Panc1 (cell line): ENCODE measurements around the gene KRTAP12-3. TPM values are rescaled to one million over a fixed set of nuclear protein-coding genes. Genes with fewer than 3 reads are reported as not detected.

Experiments used
- ATAC-seq: fragments of 200-7000 bp; cut with Tn5 transposase; 2 replicates; pipeline ENCODE4 v1.9.1; 2020; ENCODE audit warnings: mild to moderate bottlenecking, moderate library complexity
- BruUV-seq: library from RNA; stranded (reverse); fragments of 400-500 nt; replicated peaks from 2 replicates; lab custom pipeline; 2021; lab: Mats Ljungman, UMichigan
- CTCF ChIA-PET: fragments of 300-600 bp; sonication (Branson Sonifier 250); formaldehyde crosslinking; loops from one replicate; lab custom pipeline; 2022; ENCODE audit warnings: antibody characterized with exemption; lab: Charles Lee
- POLR2A ChIA-PET: fragments of 300-600 bp; sonication (Branson Sonifier 250); formaldehyde crosslinking; loops from one replicate; lab custom pipeline; 2022; ENCODE audit warnings: antibody characterized with exemption; lab: Charles Lee
- DNase-seq: peaks from one replicate; pipeline ENCODE4 v3.0.0-alpha.2; 2010; ENCODE audit warnings: low read depth, low spot score
- H3K27ac ChIP-seq: 2 replicates; pipeline ENCODE4 v1.5.1; 2011; ENCODE audit warnings: mild to moderate bottlenecking, low read length, inconsistent platforms
- H3K27me3 ChIP-seq: fragments of 200-500 bp; sonication (Bioruptor generic); 2 replicates; pipeline ENCODE4 v1.6.0; 2014; ENCODE audit warnings: low read length, inconsistent platforms; ENCODE audit not compliant: control insufficient read depth, insufficient read depth
- H3K36me3 ChIP-seq: fragments of 200-500 bp; sonication (Bioruptor generic); 2 replicates; pipeline ENCODE4 v1.5.1; 2014; ENCODE audit warnings: inconsistent platforms, mild to moderate bottlenecking, low read length, moderate library complexity; ENCODE audit not compliant: control insufficient read depth, insufficient read depth
- H3K4me1 ChIP-seq: 2 replicates; pipeline ENCODE4 v1.5.1; 2011; ENCODE audit warnings: inconsistent platforms, mild to moderate bottlenecking, low read length, moderate library complexity; ENCODE audit not compliant: control insufficient read depth, insufficient read depth
- H3K4me3 ChIP-seq, 2 experiments: 2 replicates each; pipeline ENCODE4 v1.5.1; 2011 to 2012; ENCODE audit warnings: low read depth in 2 of 2, low read length in 2 of 2, mild to moderate bottlenecking in 2 of 2, inconsistent platforms in 1 of 2, moderate library complexity in 1 of 2
- H3K9me3 ChIP-seq: fragments of 200-500 bp; sonication (Bioruptor generic); 2 replicates; pipeline ENCODE4 v1.5.1; 2014; ENCODE audit warnings: low read depth, mild to moderate bottlenecking, inconsistent platforms, low read length, moderate library complexity; ENCODE audit not compliant: control insufficient read depth, insufficient read depth
- POLR2AphosphoS5 ChIP-seq: IDR thresholded peaks from 2 replicates; pipeline ENCODE4 v1.6.1; 2012; ENCODE audit warnings: mild to moderate bottlenecking, low read depth, low read length, moderate library complexity
- REST ChIP-seq, 2 experiments: IDR thresholded peaks; 2 replicates each; pipeline ENCODE4 v1.6.1; 2011 to 2012; ENCODE audit warnings: low read depth in 2 of 2, control low read depth in 1 of 2, low read length in 1 of 2, mild to moderate bottlenecking in 1 of 2, moderate library complexity in 1 of 2; ENCODE audit not compliant: insufficient read depth in 1 of 2
- SIN3A ChIP-seq: IDR thresholded peaks from 2 replicates; pipeline ENCODE4 v1.6.1; 2012; ENCODE audit warnings: low read depth, mild to moderate bottlenecking, low read length, moderate library complexity, borderline replicate concordance; ENCODE audit not compliant: insufficient read depth
- TCF7L2 ChIP-seq: IDR thresholded peaks from 2 replicates; pipeline ENCODE4 v1.6.1; 2011; ENCODE audit warnings: mild to moderate bottlenecking, low read depth, low read length, inconsistent platforms
- in situ Hi-C: cut with HindIII; loops from 2 replicates; pipeline ENCODE4 v1.10.0; 2016; ENCODE audit warnings: low sequenced_read_pairs, low pct_unique_long_range_greater_than_20kb
- intact Hi-C: fragments of 100-400 bp; cut with micrococcal nuclease; formaldehyde crosslinking; loops from one replicate; pipeline ENCODE4 v1.10.0; 2022; ENCODE audit not compliant: unreplicated experiment
- total RNA-seq: library from RNA; stranded (reverse); gene quantifications from one replicate; pipeline ENCODE4 v1.2.1, GENCODE V29; 2021; ENCODE audit not compliant: unreplicated experiment
- TF ChIP-seq, protein P1 (sequence below): fragments of 450-650 bp; IDR thresholded peaks from 2 replicates; pipeline ENCODE4 v1.5.1; 2017; ENCODE audit warnings: mild to moderate bottlenecking

Gene KRTAP12-3
- total RNA-seq, 1 experiment from 2014 or later = not detected

DNA sequence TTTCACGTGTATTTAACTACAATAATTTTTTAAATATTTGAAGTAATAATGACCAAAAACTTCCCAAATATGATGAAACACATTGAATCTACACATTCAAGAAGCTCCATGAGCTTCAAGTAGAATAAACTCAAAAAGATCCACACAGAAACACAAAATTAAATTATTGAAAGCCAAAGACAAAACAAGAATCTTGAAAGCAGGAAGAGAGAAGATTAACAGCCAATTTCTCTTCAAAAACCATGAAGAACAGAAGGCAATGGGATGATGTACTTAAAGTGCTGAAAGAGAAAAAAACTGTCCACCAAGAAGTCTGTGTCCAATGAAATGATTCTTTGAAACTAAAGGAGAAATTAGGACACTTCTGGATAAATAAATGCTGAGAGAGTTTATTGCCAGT is 25.7 kb upstream of the KRTAP12-3 start:
- H3K27ac ChIP-seq = no peak overlapping the region
- ATAC-seq (no peak), DNase-seq (no peak)
- POLR2A ChIA-PET = no interaction called here
- no peaks in the 10 kb centered on the region; the same call in 1 of the 2 replicates for H3K9me3 ChIP-seq
- H3K27me3 ChIP-seq = no peaks in the 10 kb centered on the region
- no peaks in the 10 kb centered on the region for H3K36me3 ChIP-seq
- no peaks in the 10 kb centered on the region for H3K4me1 ChIP-seq
- no peak overlapping the region for H3K4me3 ChIP-seq
- no peak for TF ChIP-seq SIN3A
- no peak for TF ChIP-seq REST (IDR thresholded peaks at IDR 0.05; ENCODE audit: insufficient read depth in 1 of 2, low read depth in 2 of 2, low read length in 1 of 2)
- TF ChIP-seq POLR2AphosphoS5 = no peak
- no peak for TF ChIP-seq TCF7L2
- TF ChIP-seq, protein P1, sequence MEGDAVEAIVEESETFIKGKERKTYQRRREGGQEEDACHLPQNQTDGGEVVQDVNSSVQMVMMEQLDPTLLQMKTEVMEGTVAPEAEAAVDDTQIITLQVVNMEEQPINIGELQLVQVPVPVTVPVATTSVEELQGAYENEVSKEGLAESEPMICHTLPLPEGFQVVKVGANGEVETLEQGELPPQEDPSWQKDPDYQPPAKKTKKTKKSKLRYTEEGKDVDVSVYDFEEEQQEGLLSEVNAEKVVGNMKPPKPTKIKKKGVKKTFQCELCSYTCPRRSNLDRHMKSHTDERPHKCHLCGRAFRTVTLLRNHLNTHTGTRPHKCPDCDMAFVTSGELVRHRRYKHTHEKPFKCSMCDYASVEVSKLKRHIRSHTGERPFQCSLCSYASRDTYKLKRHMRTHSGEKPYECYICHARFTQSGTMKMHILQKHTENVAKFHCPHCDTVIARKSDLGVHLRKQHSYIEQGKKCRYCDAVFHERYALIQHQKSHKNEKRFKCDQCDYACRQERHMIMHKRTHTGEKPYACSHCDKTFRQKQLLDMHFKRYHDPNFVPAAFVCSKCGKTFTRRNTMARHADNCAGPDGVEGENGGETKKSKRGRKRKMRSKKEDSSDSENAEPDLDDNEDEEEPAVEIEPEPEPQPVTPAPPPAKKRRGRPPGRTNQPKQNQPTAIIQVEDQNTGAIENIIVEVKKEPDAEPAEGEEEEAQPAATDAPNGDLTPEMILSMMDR = no peak
- in situ Hi-C loops (no loop called here), intact Hi-C loops (no loop called here)
- BruUV-seq = no TSS peak
- CTCF ChIA-PET = no interaction called here

- ChIA-PET CTCF (no interaction called here), POLR2A (no interaction called here)
- Histone ChIP-seq H3K4me3 (no peak overlapping the region), H3K27ac (no peak overlapping the region), H3K27me3 (no peaks in the 10 kb centered on the region), H3K36me3 (no peaks in the 10 kb centered on the region), H3K4me1 (no peaks in the 10 kb centered on the region), H3K9me3 (no peaks in the 10 kb centered on the region; the same call in 1 of the 2 replicates)
- BruUV-seq = no TSS peak
- no peak; the same call in 1 of the 2 replicates for ATAC-seq
- no peak for DNase-seq
- intact Hi-C loops (no loop called here), in situ Hi-C loops (no loop called here)
- TF ChIP-seq POLR2AphosphoS5 (no peak), REST (IDR thresholded peaks at IDR 0.05; ENCODE audit: insufficient read depth in 1 of 2, low read depth in 2 of 2, low read length in 1 of 2) (no peak), TCF7L2 (no peak), SIN3A (no peak)
- TF ChIP-seq, protein P1 = no peak
Observed at GRCh38 chr21:44636209-44637017, 21.3 kb upstream of the KRTAP12-3 start.
